Epithelial cell of proximal tubule (primary cell): Measurements from ENCODE around the gene KRT80. TPM values are rescaled to one million over a fixed set of nuclear protein-coding genes. Genes with fewer than 3 reads are reported as not detected.
A peak's percentile ranks its signal among the peaks of the same experiment; 100 is the strongest.

ENCODE experiments used
- DNase-seq: peaks from one replicate; pipeline ENCODE4 v3.0.0-alpha.2; 2011; ENCODE audit warnings: low read depth
- H3K4me3 ChIP-seq: 2 replicates; pipeline ENCODE4 v1.5.1; 2011; ENCODE audit warnings: low read depth, mild to moderate bottlenecking, low read length
- CTCF ChIP-seq: conservative IDR thresholded peaks from 2 replicates; pipeline ENCODE4 v1.5.1; 2012; ENCODE audit warnings: low read depth, mild to moderate bottlenecking, low read length
- total RNA-seq: library from RNA; depleted of rRNA; stranded (reverse); fragments of >200 nt; gene quantifications from 2 replicates; pipeline ENCODE4 v1.2.3, GENCODE V29; 2015

The KRT80 gene
- total RNA-seq, 1 donor from 2014 or later = 18.0 TPM

- no peak overlapping the region for H3K4me3 ChIP-seq
- no peak for TF ChIP-seq CTCF
- peak; percentile 79 for DNase-seq
Observed at GRCh38 chr12:52210186-52210924, 18.5 kb upstream of the KRT80 start.

GRCh38 chr12:52209321-52209720 is 17.5 kb upstream of the KRT80 start:
- no peak for DNase-seq
- no peak for TF ChIP-seq CTCF
- no peak overlapping the region for H3K4me3 ChIP-seq

GRCh38 chr12:52208424-52209165 is 16.8 kb upstream of the KRT80 start:
- no peak for DNase-seq
- no peak for TF ChIP-seq CTCF
- no peak overlapping the region for H3K4me3 ChIP-seq

GRCh38 chr12:52207895-52208294 is 16.1 kb upstream of the KRT80 start:
- H3K4me3 ChIP-seq = no peak overlapping the region
- DNase-seq = no peak
- TF ChIP-seq CTCF = no peak

- TF ChIP-seq CTCF = no peak
- no peak overlapping the region for H3K4me3 ChIP-seq
- DNase-seq = no peak
Observed at GRCh38 chr12:52207106-52207505, 15.3 kb upstream of the KRT80 start.

- no peak overlapping the region for H3K4me3 ChIP-seq
- DNase-seq = no peak
- TF ChIP-seq CTCF = no peak
Observed at GRCh38 chr12:52206304-52207040, 14.7 kb upstream of the KRT80 start.
